HG03103 (cell line): Measurements from ENCODE around the gene IQCM.

ENCODE experiments used
- ATAC-seq: cut with Tn5 transposase; IDR thresholded peaks from one replicate; pipeline ENCODE4 v1.9.1; 2021; ENCODE audit warnings: low read depth; ENCODE audit not compliant: unreplicated experiment

IQCM gene

GRCh38 chr4:149781150-149781549 lies 34.5 kb downstream of the IQCM start:
- ATAC-seq, result no peak

- no peak for ATAC-seq
These were observed 47.2 kb downstream of the IQCM start for GRCh38 chr4:149768477-149768876.

DNA sequence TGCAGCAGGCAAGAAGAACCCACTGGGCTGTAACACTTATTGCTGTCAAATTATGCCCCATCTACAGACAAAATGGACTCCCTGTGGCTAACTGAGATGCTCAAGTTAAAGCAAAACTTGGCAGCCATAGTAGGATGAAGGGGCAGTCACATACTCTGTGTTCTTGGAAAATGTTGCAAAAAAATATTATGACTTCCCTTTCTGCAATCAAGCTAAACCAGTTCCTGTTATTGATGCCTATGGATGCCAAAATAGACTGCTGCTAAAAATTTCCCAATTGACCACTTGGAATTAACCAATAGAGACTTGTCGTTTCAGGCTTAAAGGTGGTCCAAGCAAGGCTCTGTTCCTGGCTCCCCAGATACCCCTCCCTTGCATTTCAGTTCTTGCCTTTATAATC lies 49.5 kb downstream of the IQCM start:
- ATAC-seq, result no peak

DNA sequence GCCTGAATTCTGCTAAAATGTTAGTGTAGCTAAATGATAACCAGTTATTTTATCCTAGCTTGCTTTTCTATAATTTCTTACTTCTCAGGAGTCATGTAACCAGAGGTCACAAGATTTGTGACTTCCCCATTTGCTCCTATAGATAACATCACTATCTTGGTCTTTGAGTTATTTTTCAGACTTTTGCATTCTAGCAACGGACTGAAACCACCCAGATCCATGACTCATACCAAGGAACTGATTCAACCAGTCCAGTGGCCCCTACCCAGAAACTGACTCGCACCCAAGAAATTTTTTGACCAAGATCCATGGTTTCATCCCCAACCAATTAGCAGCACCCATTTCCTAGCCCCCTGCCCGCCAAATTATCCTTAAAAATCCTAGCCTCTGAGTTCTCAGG lies 50.0 kb downstream of the IQCM start:
- ATAC-seq, result no peak

- ATAC-seq, result no peak
These were observed 59.7 kb downstream of the IQCM start for GRCh38 chr4:149755969-149756368.

GRCh38 chr4:149754526-149754925 lies 61.1 kb downstream of the IQCM start:
- no peak for ATAC-seq

DNA sequence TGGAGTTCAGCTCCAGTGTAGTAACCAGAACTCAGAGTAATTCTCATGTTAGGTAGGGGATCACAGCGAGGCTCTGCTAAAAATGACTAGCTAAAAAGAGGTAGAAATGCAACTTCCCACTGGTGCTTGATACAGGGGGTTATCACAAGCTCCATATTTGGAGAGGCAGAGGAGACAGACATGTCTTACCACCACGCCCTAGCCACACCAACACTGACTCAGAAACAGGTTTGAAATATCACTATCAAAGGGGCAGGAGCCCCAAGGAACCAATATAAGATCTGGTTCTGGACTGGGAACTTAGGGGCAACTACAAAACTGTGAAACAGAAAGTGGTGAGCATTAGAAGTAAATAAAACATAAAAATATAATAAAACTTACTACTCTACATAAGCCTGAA lies 62.9 kb downstream of the IQCM start:
- ATAC-seq, result no peak

DNA sequence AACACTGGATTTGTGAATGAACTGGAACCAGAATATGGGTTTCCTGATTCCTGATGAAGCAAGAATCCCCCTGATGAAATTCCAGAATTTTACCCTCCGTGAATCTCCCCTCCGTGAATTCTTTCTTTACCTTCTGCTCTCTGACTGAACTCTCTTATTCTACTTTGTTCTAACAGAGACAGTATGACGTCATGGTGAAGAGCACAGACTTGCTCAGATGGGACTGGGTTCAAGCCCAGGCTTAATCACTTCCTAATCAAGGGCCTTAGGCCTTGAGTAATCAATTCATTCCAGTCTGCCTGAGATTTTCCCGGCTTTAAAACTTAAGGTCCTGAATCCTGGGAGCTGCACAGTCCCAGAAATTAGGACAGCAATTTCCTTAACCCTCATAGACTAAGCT lies 64.5 kb downstream of the IQCM start:
- no peak for ATAC-seq

DNA sequence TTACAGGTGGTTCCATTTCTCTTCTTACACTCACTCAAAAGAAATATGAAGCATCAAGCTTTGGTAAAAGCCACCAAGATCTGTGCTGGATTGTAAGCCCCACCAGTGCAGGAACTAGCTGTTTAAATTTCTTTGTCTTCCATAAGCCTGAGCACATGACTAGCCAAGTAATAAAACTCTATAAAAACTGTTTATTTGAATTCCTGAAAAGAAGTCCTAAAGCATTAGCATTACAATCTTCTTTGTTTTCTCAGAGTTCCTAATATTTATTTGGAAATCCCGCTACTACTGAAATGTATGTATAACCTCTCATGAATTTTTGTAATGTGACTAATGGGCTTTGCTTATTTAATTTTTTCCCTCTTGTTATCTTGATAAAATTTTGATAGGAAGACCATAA lies 65.9 kb downstream of the IQCM start:
- no peak for ATAC-seq

DNA sequence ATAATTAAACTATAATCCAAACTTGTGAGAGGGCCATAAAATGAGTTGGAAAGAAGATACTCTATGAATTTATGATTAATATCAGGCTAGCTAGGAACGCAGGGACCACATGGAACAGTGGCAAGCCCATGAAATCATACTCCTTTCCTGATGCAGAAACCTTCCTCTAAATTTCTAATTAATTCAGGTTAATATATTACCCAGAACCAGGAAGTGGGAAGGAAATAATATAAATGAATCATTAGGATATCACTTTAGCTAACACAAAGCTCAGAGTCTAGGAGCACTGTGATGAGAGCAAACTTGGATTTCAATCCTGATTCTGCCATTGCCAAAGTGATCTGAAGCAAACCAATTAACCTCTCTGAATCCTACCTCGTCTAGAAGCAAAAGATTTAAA lies 68.0 kb downstream of the IQCM start:
- no peak for ATAC-seq

DNA sequence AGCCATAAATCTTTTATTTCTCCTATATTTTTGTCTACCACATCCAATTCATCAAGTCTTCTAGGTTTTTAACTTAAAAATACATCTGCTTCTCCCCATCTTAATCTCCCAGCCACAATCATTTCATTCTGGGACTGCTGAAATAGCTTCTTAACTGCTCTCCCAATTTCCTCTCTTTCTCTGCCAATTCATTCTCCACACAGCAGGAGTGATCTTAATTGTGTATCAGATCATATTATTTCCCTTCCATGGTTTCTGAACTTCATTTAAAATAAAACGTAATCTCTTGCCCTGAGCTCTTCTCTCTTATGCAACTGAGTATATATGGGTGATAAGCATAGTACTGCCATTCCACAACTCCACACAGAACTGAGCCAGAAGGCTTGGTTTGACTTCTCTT lies 69.4 kb downstream of the IQCM start:
- no peak for ATAC-seq

GRCh38 chr4:149741186-149741831 lies 74.3 kb downstream of the IQCM start:
- no peak for ATAC-seq

GRCh38 chr4:149738156-149738555 lies 77.5 kb downstream of the IQCM start:
- no peak for ATAC-seq

DNA sequence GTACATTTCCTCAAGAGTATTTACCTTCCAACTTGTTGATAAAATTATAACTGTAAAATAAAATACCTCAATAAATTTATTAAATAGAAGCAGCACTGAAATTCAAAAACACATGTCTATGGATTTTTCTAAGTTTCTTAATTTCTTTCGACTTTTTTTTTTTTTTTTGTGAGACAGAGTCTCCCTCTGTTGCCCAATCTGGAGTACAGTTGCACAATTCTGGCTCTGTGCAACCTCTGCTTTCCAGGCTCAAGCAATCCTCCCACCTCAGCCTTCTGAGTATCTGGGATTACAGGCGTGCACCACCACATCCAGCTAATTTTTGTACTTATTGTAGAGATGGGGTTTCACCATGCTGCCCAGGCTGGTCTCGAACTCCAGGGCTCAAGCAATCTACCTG lies 79.8 kb downstream of the IQCM start:
- no peak for ATAC-seq

GRCh38 chr4:149728444-149728843 lies 87.2 kb downstream of the IQCM start:
- ATAC-seq, result no peak

- no peak for ATAC-seq
These were observed 88.0 kb downstream of the IQCM start for GRCh38 chr4:149727663-149728062.

DNA sequence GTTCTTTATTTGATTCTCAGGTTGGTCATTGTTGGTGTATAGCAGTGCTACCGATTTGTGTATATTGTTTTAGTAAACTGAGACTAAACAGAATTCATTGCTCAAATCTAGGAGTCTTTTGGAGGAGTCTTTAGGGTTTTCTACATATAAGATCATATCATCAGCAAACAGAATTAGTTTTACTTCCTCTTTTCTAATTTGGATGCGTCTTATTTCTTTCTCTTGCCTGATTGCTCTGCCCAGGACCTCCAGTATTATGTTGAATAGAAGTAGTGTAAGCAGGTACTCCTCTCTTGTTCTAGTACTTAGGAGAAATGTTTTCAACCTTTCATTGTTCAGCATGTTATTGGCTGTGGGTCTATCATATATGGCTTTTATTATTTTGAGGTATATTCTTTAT lies 92.6 kb downstream of the IQCM start:
- ATAC-seq, result no peak

DNA sequence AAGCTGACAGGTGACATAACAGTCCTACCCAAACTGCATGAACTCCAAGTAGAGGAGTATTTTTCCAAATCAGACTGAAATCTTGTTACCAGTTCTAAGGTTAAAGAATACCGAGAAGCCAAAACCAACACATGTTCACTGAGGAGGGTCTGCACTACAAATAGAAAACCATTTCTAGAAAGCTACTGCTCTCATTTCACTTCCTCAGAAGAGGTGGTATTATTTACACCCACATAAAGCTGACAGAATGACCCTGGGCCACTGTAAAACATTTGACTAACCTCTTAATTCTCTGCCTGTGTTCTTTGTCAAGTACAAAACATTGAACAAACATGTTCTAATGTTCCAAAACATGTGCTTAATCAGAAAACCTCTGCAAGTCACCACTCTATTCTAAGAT lies 95.8 kb downstream of the IQCM start:
- no peak for ATAC-seq

DNA sequence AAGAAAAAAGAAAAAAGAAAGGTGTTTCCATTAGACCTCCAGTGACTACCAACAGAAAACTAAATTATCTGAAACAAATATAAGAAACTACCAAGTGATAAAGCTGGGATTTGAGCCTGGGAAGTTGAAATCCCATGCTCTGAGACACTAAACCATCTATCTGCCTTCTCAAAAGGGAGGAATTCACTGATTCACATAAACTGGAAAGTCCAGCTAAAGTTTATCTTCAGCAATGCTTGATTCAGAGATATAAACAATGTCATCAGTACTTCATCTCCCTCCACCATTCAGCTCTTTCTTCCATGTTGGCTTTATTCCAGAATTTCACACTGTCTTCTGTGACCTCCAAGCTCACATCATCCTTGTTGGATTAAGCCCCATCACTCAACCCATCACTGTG lies 96.3 kb downstream of the IQCM start:
- no peak for ATAC-seq

DNA sequence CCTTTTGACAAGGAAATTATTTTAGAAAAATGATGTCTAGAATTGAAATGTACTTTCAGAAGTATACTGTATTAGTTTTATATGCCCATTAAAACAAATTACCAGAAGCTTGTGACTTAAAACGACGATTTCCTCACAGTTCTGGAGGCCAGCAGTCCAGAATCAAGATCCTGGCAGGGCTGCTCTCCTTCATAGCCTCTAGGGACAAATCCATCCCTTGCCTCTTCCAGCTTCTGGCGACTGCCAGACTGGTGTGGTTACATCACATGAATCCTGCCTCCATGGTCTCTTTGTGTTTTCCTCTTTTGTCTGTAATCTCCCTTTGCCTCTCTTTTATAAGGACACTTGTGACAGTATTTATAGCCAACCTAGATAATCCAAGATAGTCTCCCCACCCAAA lies 97.1 kb downstream of the IQCM start:
- no peak for ATAC-seq

DNA sequence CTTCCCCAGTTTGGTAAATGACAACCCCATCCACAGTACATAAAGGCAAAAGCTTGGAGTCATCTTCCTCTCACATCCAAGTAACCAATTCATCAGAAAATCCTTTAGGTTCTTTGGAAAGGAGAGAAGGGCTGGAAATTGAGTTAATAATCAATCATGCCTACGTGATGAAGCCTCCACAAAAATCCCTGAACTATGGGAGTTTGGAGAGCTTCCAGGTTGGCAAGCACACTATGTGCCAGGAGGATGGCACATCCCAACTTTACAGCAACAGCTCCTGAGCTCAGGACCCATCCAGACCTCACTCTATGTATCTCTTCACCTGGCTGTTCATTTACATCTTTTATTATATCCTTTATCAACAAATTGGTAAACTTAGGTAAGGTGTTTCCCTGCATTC lies 98.9 kb downstream of the IQCM start:
- no peak for ATAC-seq

GRCh38 chr4:149715822-149716585 lies 99.6 kb downstream of the IQCM start:
- no peak for ATAC-seq
